IMR-90 (cell line): Measurements from ENCODE around the gene ORC5. TPM values are rescaled to one million over a fixed set of nuclear protein-coding genes. Genes with fewer than 3 reads are reported as not detected.

ENCODE experiments used
- ATAC-seq: fragments of 200-7000 bp; cut with Tn5 transposase; 2 replicates; pipeline ENCODE4 v1.9.1; 2020; ENCODE audit warnings: low read depth, mild to moderate bottlenecking, moderate library complexity
- BruUV-seq: library from RNA; stranded (reverse); fragments of 400-500 nt; replicated peaks from 2 replicates; lab custom pipeline; 2021; lab: Mats Ljungman, UMichigan
- CTCF ChIA-PET: fragments of 300-600 bp; formaldehyde crosslinking; extraction: SDS; loops from one replicate; lab custom pipeline; 2021; ENCODE audit warnings: antibody characterized with exemption; lab: Yijun Ruan, JAX
- POLR2A ChIA-PET: fragments of 300-600 bp; sonication (Branson Sonifier 250); formaldehyde crosslinking; loops from one replicate; lab custom pipeline; 2022; ENCODE audit warnings: antibody characterized with exemption; ENCODE audit not compliant: unreplicated experiment; lab: Charles Lee
- DNase-seq: peaks from one replicate; pipeline ENCODE4 v3.0.0; 2013
- H2AFZ ChIP-seq: replicated peaks from 2 replicates; pipeline ENCODE3; 2013; ENCODE audit warnings: low read length, mild to moderate bottlenecking; ENCODE audit not compliant: poor library complexity
- H2AK5ac ChIP-seq: 2 replicates; pipeline ENCODE4 v1.6.1; 2013; ENCODE audit warnings: low read depth, low read length, inconsistent platforms
- H2AK9ac ChIP-seq: replicated peaks from 2 replicates; pipeline ENCODE3; 2013; ENCODE audit warnings: mild to moderate bottlenecking, low read depth, low read length, moderate library complexity; ENCODE audit not compliant: poor library complexity
- H2BK120ac ChIP-seq: 2 replicates; pipeline ENCODE4 v1.6.1; 2013; ENCODE audit warnings: low read depth, low read length, inconsistent platforms
- H2BK15ac ChIP-seq: 3 replicates; pipeline ENCODE4 v1.6.1; 2013; ENCODE audit warnings: low read depth, low read length, inconsistent platforms
- H2BK20ac ChIP-seq: 2 replicates; pipeline ENCODE4 v1.6.1; 2013; ENCODE audit warnings: low read depth, mild to moderate bottlenecking, inconsistent platforms, low read length, moderate library complexity
- H2BK5ac ChIP-seq: 2 replicates; pipeline ENCODE4 v1.6.1; 2013; ENCODE audit warnings: mild to moderate bottlenecking, low read depth, low read length, inconsistent platforms; ENCODE audit not compliant: poor library complexity, severe bottlenecking
- H3K14ac ChIP-seq: replicated peaks from 2 replicates; pipeline ENCODE4 v1.6.1; 2013; ENCODE audit warnings: low read depth, low read length, inconsistent platforms
- H3K18ac ChIP-seq: 2 replicates; pipeline ENCODE4 v1.6.1; 2013; ENCODE audit warnings: low read depth, low read length, control low read depth
- H3K23ac ChIP-seq: 2 replicates; pipeline ENCODE4 v1.6.1; 2013; ENCODE audit warnings: low read depth, low read length, inconsistent platforms
- H3K27ac ChIP-seq: 2 replicates; pipeline ENCODE4 v1.5.1; 2013; ENCODE audit warnings: mild to moderate bottlenecking, control low read depth, low read length; ENCODE audit not compliant: insufficient read depth
- H3K27me3 ChIP-seq: 2 replicates; pipeline ENCODE4 v1.6.1; 2013; ENCODE audit warnings: low read length; ENCODE audit not compliant: control insufficient read depth, insufficient read depth
- H3K36me3 ChIP-seq: 2 replicates; pipeline ENCODE4 v1.6.1; 2013; ENCODE audit warnings: low read length, mixed read lengths; ENCODE audit not compliant: control insufficient read depth, insufficient read depth
- H3K4ac ChIP-seq: 2 replicates; pipeline ENCODE4 v1.6.1; 2013; ENCODE audit warnings: low read depth, low read length, inconsistent platforms
- H3K4me1 ChIP-seq: 2 replicates; pipeline ENCODE4 v1.6.1; 2013; ENCODE audit warnings: low read length, mixed read lengths; ENCODE audit not compliant: control insufficient read depth, insufficient read depth
- H3K4me2 ChIP-seq: 2 replicates; pipeline ENCODE4 v1.6.1; 2013; ENCODE audit warnings: low read depth, mild to moderate bottlenecking, control low read depth, low read length, moderate library complexity
- H3K4me3 ChIP-seq: 2 replicates; pipeline ENCODE4 v1.5.1; 2013; ENCODE audit warnings: low read depth, mild to moderate bottlenecking, control low read depth, low read length, moderate library complexity; ENCODE audit not compliant: insufficient read depth
- H3K56ac ChIP-seq: 2 replicates; pipeline ENCODE4 v1.6.1; 2013; ENCODE audit warnings: low read length, inconsistent platforms; ENCODE audit not compliant: insufficient read depth; ENCODE audit errors: extremely low read depth
- H3K79me1 ChIP-seq, 2 experiments: 2 replicates each; pipeline ENCODE4 v1.6.1; 2013; ENCODE audit warnings: low read length in 2 of 2, inconsistent platforms in 1 of 2, low read depth in 1 of 2
- H3K9ac ChIP-seq: 2 replicates; pipeline ENCODE4 v1.6.1; 2013; ENCODE audit warnings: low read depth, low read length, control low read depth
- H3K9me1 ChIP-seq: 2 replicates; pipeline ENCODE4 v1.6.1; 2013; ENCODE audit warnings: low read length, inconsistent platforms; ENCODE audit not compliant: insufficient read depth
- H3K9me3 ChIP-seq: 2 replicates; pipeline ENCODE4 v1.6.1; 2013; ENCODE audit warnings: low read length; ENCODE audit not compliant: control insufficient read depth, insufficient read depth
- H4K20me1 ChIP-seq: 2 replicates; pipeline ENCODE4 v1.6.1; 2013; ENCODE audit warnings: low read length, inconsistent platforms; ENCODE audit not compliant: insufficient read depth
- H4K5ac ChIP-seq: 2 replicates; pipeline ENCODE4 v1.6.1; 2013; ENCODE audit warnings: mild to moderate bottlenecking, low read depth, low read length, control low read depth
- H4K8ac ChIP-seq, 2 experiments: 2 replicates each; pipeline ENCODE4 v1.6.1; 2013; ENCODE audit warnings: low read depth in 2 of 2, low read length in 2 of 2, control low read depth in 1 of 2, inconsistent platforms in 1 of 2
- H4K91ac ChIP-seq: 2 replicates; pipeline ENCODE4 v1.6.1; 2013; ENCODE audit warnings: low read depth, low read length, inconsistent platforms; ENCODE audit not compliant: insufficient read depth
- BHLHE40 ChIP-seq: fragments of 150-350 bp; IDR thresholded peaks from 2 replicates; pipeline ENCODE4 v1.6.1; 2016; ENCODE audit warnings: mild to moderate bottlenecking, low read depth, low read length
- CHD1 ChIP-seq: IDR thresholded peaks from 2 replicates; pipeline ENCODE4 v1.6.1; 2012; ENCODE audit warnings: low read depth, low read length, improper control_type of control experiment
- MXI1 ChIP-seq: IDR thresholded peaks from 2 replicates; pipeline ENCODE4 v1.6.1; 2012; ENCODE audit warnings: low read depth, mild to moderate bottlenecking, low read length, moderate library complexity, borderline replicate concordance
- POLR2A ChIP-seq: IDR thresholded peaks from 2 replicates; pipeline ENCODE4 v1.6.1; 2012; ENCODE audit warnings: mild to moderate bottlenecking, low read depth, low read length
- RAD21 ChIP-seq: IDR thresholded peaks from 2 replicates; pipeline ENCODE4 v1.6.1; 2012; ENCODE audit warnings: low read length, improper control_type of control experiment
- RCOR1 ChIP-seq: IDR thresholded peaks from 2 replicates; pipeline ENCODE4 v1.6.1; 2012; ENCODE audit warnings: mild to moderate bottlenecking, low read length, improper control_type of control experiment; ENCODE audit not compliant: insufficient replicate concordance
- RFX5 ChIP-seq: IDR thresholded peaks from 2 replicates; pipeline ENCODE4 v1.8.0; 2012; ENCODE audit warnings: low read depth, mild to moderate bottlenecking, low read length, moderate library complexity
- SMC3 ChIP-seq: fragments of 150-350 bp; IDR thresholded peaks from 2 replicates; pipeline ENCODE4 v1.6.1; 2016; ENCODE audit warnings: low read depth, mild to moderate bottlenecking, antibody characterized with exemption, low read length, moderate library complexity
- WGBS, 2 experiments: methylation state at CpG; one replicate each; pipeline versions ENCODE4 v1.1.5 to v1.1.7; 2013; ENCODE audit warnings: missing lambda C conversion rate in 2 of 2; ENCODE audit not compliant: insufficient read length in 1 of 2; ENCODE audit errors: extremely low coverage in 2 of 2; 5-methylcytosine and 5-hydroxymethylcytosine counted together
- dilution Hi-C: fragments of 300-500 bp; cut with HindIII; formaldehyde crosslinking; loops from one replicate; pipeline ENCODE4 v1.14.3; 2018; ENCODE audit warnings: low sequenced_read_pairs; ENCODE audit not compliant: unreplicated experiment
- in situ Hi-C: fragments of 300-500 bp; cut with MboI; formaldehyde crosslinking; loops from 3 replicates; pipeline ENCODE4 v1.14.3; 2019; ENCODE audit warnings: low sequenced_read_pairs, inconsistent platforms, mixed read lengths
- intact Hi-C: fragments of 100-400 bp; cut with micrococcal nuclease; formaldehyde crosslinking; loops from 2 replicates; pipeline ENCODE4 v1.10.0; 2022
- polyA plus RNA-seq, 3 experiments: library from polyadenylated mRNA; depleted of rRNA; stranded (reverse); fragments of >200 nt; gene quantifications; 2 replicates each; pipeline ENCODE4 v1.2.3, GENCODE V29; 2012; ENCODE audit warnings: low replicate concordance in 1 of 3
- total RNA-seq: library from RNA; depleted of rRNA; stranded (reverse); fragments of >200 nt; gene quantifications from 2 replicates; pipeline ENCODE4 v1.2.3, GENCODE V29; 2012
- TF ChIP-seq, protein P1 (sequence below): conservative IDR thresholded peaks from 2 replicates; pipeline ENCODE4 v1.5.1; 2012; ENCODE audit warnings: mild to moderate bottlenecking, low read depth, low read length, improper control_type of control experiment
- TF ChIP-seq, protein P2 (sequence below): fragments of 150-350 bp; IDR thresholded peaks from 2 replicates; pipeline ENCODE4 v1.6.1; 2017; ENCODE audit warnings: mild to moderate bottlenecking, antibody characterized with exemption, low read length, low read depth

Gene ORC5
- total and polyA plus RNA-seq, 2 of the 4 experiments (the other 2 are of a cell fraction) = 7.9 to 18.8 TPM

DNA sequence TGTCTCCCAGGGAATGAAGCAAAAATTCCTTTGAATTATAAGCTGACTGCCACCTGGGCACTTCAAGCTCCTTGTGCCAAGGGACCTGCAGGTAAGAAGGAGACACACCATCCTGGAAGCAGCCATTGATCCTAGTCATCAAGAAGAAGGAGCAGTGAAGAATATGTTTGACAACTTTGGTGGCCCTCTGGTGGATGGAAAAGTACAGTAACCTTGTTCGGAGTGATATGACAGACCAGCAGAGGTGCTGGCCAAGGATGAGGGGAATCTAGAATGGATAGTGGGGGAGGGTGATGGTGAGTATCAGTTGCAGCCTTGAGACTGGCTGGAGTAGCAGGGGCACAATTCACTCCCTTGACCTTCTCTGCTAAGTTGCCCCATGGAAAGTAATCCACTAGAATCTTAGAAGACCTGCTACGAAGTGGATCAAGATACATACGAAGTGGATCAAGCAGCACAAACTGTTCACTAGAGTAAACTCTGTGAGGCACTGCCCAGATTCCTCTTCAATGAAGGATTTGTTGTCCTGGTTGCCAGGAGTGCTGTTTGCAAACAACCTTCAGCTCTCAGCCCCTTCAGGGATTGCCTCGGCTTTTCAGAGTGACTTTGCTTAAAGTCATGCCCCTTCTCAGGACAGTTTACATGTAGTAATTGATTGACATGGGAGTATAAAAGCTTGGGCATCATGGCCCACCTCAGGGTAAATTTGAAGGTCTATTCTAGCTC, 44.8 kb upstream of the ORC5 start:
- ChIA-PET POLR2A (no interaction called here), CTCF (no interaction called here)
- Histone ChIP-seq H3K9me3 (no peaks in the 10 kb centered on the region), H4K8ac (no peak overlapping the region), H2AFZ (no peak overlapping the region), H2BK120ac (no peak overlapping the region), H3K79me1 (no peaks in the 10 kb centered on the region), H2BK5ac (no peak overlapping the region), H3K56ac (no peak overlapping the region), H3K4ac (no peak overlapping the region), H4K5ac (no peak overlapping the region), H4K20me1 (no peaks in the 10 kb centered on the region), H3K23ac (no peak overlapping the region), H3K14ac (no peak overlapping the region), H2AK9ac (no peak overlapping the region), H3K27me3 (peaks cover 4% of the 10 kb centered on the region), H4K91ac (no peak overlapping the region), H2BK15ac (no peak overlapping the region), H3K4me1 (no peaks in the 10 kb centered on the region), H3K9me1 (no peaks in the 10 kb centered on the region), H3K36me3 (no peaks in the 10 kb centered on the region), H2AK5ac (no peak overlapping the region), H3K4me2 (no peak overlapping the region), H3K4me3 (no peak overlapping the region), H3K18ac (no peak overlapping the region), H3K27ac (no peak overlapping the region), H2BK20ac (no peak overlapping the region), H3K9ac (no peak overlapping the region)
- 45% methylated on average over 3 of the region's 4 CpGs; no CpG with 5 or more reads in 1 of the 2 experiments for WGBS, 2 experiments
- in situ Hi-C loops (no loop called here), intact Hi-C loops (loop anchor here (10.0 kb wide), 1 partner anchor 728 kb away; no protein-coding TSS in a partner anchor), dilution Hi-C loops (no loop called here)
- BruUV-seq = no TSS peak
- no peak for TF ChIP-seq CHD1
- TF ChIP-seq, protein P1, sequence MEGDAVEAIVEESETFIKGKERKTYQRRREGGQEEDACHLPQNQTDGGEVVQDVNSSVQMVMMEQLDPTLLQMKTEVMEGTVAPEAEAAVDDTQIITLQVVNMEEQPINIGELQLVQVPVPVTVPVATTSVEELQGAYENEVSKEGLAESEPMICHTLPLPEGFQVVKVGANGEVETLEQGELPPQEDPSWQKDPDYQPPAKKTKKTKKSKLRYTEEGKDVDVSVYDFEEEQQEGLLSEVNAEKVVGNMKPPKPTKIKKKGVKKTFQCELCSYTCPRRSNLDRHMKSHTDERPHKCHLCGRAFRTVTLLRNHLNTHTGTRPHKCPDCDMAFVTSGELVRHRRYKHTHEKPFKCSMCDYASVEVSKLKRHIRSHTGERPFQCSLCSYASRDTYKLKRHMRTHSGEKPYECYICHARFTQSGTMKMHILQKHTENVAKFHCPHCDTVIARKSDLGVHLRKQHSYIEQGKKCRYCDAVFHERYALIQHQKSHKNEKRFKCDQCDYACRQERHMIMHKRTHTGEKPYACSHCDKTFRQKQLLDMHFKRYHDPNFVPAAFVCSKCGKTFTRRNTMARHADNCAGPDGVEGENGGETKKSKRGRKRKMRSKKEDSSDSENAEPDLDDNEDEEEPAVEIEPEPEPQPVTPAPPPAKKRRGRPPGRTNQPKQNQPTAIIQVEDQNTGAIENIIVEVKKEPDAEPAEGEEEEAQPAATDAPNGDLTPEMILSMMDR = no peak
- TF ChIP-seq RFX5 = no peak
- no peak for TF ChIP-seq BHLHE40
- TF ChIP-seq SMC3 = no peak
- TF ChIP-seq, protein P2, sequence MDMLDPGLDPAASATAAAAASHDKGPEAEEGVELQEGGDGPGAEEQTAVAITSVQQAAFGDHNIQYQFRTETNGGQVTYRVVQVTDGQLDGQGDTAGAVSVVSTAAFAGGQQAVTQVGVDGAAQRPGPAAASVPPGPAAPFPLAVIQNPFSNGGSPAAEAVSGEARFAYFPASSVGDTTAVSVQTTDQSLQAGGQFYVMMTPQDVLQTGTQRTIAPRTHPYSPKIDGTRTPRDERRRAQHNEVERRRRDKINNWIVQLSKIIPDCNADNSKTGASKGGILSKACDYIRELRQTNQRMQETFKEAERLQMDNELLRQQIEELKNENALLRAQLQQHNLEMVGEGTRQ = no peak
- no peak for TF ChIP-seq POLR2A
- TF ChIP-seq RCOR1 = no peak
- no peak for TF ChIP-seq MXI1
- no peak for TF ChIP-seq RAD21
- DNase-seq (no peak), ATAC-seq (no peak; the same call in 1 of the 2 replicates)
